GM06990 (cell line): ENCODE measurements around the gene PCNX4.
A peak's percentile ranks its signal among the peaks of the same experiment; 100 is the strongest.

ENCODE experiments used
- DNase-seq: peaks from one replicate; pipeline ENCODE4 v3.0.0-alpha.2; 2011; ENCODE audit not compliant: insufficient read length; ENCODE audit errors: extremely low read depth
- H3K27me3 ChIP-seq: replicated peaks from 2 replicates; pipeline ENCODE4 v1.6.0; 2011; ENCODE audit warnings: low read length; ENCODE audit not compliant: control insufficient read depth, insufficient read depth
- H3K36me3 ChIP-seq: 2 replicates; pipeline ENCODE4 v1.5.1; 2011; ENCODE audit warnings: low read length; ENCODE audit not compliant: control insufficient read depth, insufficient read depth
- H3K4me3 ChIP-seq: replicated peaks from 2 replicates; pipeline ENCODE4 v1.5.1; 2011; ENCODE audit warnings: low read depth, mild to moderate bottlenecking, control low read depth, low read length
- TF ChIP-seq, protein P1 (sequence below): IDR thresholded peaks from 2 replicates; pipeline ENCODE4 v1.5.1; 2011; ENCODE audit warnings: low read length, control low read depth, mild to moderate bottlenecking, inconsistent platforms; ENCODE audit not compliant: insufficient read depth, poor library complexity, severe bottlenecking

The PCNX4 gene

DNA sequence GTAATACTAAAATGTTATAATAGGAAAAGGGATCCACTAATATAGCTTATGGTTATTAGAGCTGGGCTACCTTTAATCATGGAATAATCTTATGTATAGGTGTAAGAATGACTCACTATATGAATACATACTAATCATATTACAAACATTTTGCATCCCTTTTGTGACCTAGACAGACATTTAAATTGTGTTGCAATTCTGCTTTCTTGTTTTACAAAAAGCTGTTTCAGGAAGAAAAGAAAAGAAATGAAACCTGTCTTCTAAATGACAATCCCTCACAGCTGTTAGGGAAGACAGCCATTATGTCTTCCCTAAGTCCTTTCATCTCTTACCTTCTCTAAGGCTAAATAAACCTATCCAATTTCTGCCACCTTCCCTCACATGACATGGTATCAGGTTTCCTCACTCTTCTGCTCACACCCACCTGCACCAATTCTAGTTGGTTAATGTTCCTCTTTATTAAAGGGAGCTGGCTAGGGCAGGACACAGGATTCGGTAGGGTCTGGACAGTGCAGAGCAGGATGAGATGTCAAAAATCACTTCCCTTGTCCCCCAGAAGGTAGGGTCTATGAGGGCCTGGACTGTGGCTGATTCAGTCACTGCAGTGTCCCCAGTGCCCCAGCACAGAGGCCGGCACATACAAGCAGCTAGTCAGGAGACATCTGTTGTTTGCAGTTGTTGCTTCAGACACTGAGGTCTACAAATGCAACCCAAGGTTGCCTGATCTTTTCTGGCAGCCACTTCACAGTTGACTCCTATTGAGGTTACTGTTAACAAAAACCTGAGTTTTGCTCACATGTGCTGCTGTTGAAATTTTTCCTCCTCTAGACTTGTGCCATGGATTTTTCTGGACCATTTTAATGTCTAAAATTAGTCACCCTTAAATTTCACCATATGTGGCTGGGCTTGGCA is 69.7 kb downstream of the PCNX4 start:
- Histone ChIP-seq H3K27me3 (no peaks in the 10 kb centered on the region), H3K36me3 (no peaks in the 10 kb centered on the region), H3K4me3 (no peak overlapping the region)
- DNase-seq, result no peak
- TF ChIP-seq, protein P1, sequence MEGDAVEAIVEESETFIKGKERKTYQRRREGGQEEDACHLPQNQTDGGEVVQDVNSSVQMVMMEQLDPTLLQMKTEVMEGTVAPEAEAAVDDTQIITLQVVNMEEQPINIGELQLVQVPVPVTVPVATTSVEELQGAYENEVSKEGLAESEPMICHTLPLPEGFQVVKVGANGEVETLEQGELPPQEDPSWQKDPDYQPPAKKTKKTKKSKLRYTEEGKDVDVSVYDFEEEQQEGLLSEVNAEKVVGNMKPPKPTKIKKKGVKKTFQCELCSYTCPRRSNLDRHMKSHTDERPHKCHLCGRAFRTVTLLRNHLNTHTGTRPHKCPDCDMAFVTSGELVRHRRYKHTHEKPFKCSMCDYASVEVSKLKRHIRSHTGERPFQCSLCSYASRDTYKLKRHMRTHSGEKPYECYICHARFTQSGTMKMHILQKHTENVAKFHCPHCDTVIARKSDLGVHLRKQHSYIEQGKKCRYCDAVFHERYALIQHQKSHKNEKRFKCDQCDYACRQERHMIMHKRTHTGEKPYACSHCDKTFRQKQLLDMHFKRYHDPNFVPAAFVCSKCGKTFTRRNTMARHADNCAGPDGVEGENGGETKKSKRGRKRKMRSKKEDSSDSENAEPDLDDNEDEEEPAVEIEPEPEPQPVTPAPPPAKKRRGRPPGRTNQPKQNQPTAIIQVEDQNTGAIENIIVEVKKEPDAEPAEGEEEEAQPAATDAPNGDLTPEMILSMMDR, result no peak

DNA sequence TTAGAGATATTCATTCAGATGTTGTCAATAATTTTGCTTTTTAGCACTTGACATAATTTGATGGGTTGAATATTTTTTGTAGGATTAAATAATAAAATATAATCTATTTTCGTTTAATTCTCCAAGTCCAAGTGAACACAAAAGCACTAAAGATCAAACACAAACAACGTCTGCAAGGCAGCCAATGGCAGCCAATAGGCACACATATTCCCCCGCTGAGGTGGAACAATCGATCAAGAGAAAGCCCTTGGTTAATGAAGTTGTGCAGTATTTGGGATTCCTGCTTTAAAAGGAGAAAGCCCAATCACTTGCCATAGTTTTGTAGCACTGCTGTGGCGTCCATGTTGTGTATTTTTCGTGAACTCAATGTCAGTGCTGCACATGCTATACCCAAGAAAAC is 72.0 kb downstream of the PCNX4 start:
- Histone ChIP-seq H3K36me3 (no peaks in the 10 kb centered on the region), H3K27me3 (no peaks in the 10 kb centered on the region), H3K4me3 (peak overlapping the region; percentile 79)
- no peak for DNase-seq
- TF ChIP-seq, protein P1, result no peak

DNA sequence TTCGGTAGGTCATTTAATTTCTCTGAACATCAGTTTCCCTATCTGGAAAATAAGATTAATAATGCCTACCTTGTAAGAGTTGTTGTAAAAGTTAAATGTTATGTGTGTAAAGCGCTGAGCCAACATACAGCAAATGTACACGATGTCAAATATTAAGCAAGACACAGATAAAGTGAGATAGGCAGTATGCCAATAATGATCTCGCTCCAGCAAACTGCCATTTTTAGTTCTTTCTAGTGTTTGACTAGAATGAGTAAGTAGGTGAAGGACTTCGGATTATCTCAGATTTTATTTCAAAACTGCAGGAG is 72.6 kb downstream of the PCNX4 start:
- DNase-seq, result no peak
- TF ChIP-seq, protein P1, result no peak
- H3K4me3 ChIP-seq, result peak overlapping the region; percentile 79
- H3K36me3 ChIP-seq, result no peaks in the 10 kb centered on the region
- no peaks in the 10 kb centered on the region for H3K27me3 ChIP-seq

DNA sequence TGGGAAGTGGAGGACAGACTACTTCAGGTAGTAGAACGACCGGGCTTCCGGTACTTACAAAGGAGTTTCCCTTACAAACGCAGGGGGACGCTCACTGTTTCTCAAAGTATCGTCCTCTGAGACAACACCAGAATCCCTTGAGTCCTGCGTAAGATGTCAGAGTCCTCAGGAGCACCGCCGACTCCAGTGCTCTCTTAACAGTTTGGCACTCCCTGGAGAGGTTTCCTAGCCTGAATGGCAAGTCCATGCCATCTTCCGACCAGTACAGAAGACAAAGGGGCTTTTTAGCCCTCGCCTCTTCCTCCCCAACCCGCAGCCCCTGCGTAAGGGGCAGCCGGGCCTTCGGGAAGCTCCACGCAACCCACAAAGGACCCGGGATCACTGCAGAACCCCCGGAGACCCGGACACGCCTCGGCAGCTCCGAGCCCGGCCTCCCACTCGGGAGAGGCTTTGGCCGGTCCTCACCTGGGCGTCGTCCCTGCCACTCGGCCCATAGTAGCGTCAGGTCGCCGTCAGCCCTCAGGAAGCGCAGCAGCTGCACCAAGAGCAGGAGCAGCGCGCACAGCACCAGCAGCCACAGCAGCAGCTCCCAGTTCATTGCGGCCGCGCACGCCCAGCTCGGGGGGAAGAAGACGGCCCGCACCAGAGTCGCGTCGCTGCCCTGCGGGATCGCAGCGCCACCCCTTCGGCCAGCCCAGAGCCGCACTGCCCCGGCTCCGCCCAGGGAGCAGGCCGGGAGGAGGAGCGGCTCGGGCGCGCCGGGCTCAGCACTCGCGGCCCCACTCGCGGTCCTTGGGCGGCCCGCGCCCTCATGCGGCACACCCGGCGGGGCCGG is 73.2 kb downstream of the PCNX4 start, which contains the start of gene DHRS7:
DHRS7 (minus strand) TSS at position 687 of the 835 bp plus-strand sequence; CDS start at position 598, 89 bp downstream.
- no peaks in the 10 kb centered on the region for H3K27me3 ChIP-seq
- no peaks in the 10 kb centered on the region for H3K36me3 ChIP-seq
- peak within 1 kb of the TSS; percentile 79 for H3K4me3 ChIP-seq
- TF ChIP-seq, protein P1, result peak; percentile 35
- peak; percentile 89 for DNase-seq

DNA sequence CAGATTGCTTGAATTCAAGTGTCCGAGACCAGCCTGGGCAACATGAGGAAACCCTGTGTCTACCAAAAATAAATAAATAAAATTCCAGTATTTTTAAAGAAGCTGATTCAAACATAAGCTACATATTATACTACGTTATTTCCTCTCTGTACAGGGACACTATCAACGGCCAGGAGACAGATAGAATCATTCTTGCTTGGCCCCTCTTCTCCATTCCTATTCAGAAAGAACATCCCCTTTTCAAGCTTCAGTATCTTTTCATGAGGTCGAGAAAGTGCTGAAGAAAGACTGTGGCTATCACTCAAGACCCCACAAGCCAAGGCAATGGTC is 73.8 kb downstream of the PCNX4 start:
- Histone ChIP-seq H3K27me3 (no peaks in the 10 kb centered on the region), H3K4me3 (peak overlapping the region; percentile 79), H3K36me3 (no peaks in the 10 kb centered on the region)
- no peak for DNase-seq
- TF ChIP-seq, protein P1, result peak; percentile 41
